ENCODE results near the gene HAUS7. TPM values are rescaled to one million over a fixed set of nuclear protein-coding genes. Genes with fewer than 3 reads are reported as not detected.

The HAUS7 gene
- total RNA-seq, 1 experiment from 2014 or later, result 29.3 TPM

- CTCF ChIA-PET, result no interaction called here
- Histone ChIP-seq H4K20me1 (ENCODE audit: insufficient read depth) (no peaks in the 10 kb centered on the region), H3F3A (ENCODE audit: insufficient read depth, low read depth) (0 out of 2 replicates have a peak, but pooled peaks cover 3% of the 10 kb centered on the region), H3K79me2 (ENCODE audit: low read depth) (no peaks in the 10 kb centered on the region), H3K27ac (no peak overlapping the region), H2AFZ (no peak overlapping the region), H3K36me3 (ENCODE audit: low read depth) (no peaks in the 10 kb centered on the region), H3K27me3 (ENCODE audit: insufficient read depth, low read depth) (peaks cover 42% of the 10 kb centered on the region), H3K4me3 (no peak overlapping the region), H3K9me2 (ENCODE audit: insufficient read depth) (no peaks in the 10 kb centered on the region), H3K4me1 (replicated peaks; ENCODE audit: insufficient read depth) (no peaks in the 10 kb centered on the region), H3K9me3 (ENCODE audit: insufficient read depth, low read depth) (no peaks in the 10 kb centered on the region), H3K4me2 (no peak overlapping the region)
- POLR2A ChIA-PET (ENCODE audit: unreplicated experiment), result no interaction called here
- no peak for TF ChIP-seq EZH2 (IDR thresholded peaks at IDR 0.05; ENCODE audit: low read depth)
- TF ChIP-seq CTCF (conservative IDR thresholded peaks at IDR 0.05), result no peak
- intact Hi-C loops (cut with micrococcal nuclease; ENCODE audit: unreplicated experiment), result no loop called here
- DNase-seq, result no peak
- BruUV-seq (replicated peaks), result no TSS peak
Observed at GRCh38 chrX:153499341-153499740, 29.0 kb upstream of the HAUS7 start.

GRCh38 chrX:153498453-153498852, 28.1 kb upstream of the HAUS7 start:
- H3K36me3 ChIP-seq (ENCODE audit: low read depth), result no peaks in the 10 kb centered on the region
- no peak overlapping the region for H3K27ac ChIP-seq
- H3K27me3 ChIP-seq (ENCODE audit: insufficient read depth, low read depth), result peaks cover 42% of the 10 kb centered on the region
- DNase-seq, result no peak
- CTCF ChIA-PET, result no interaction called here
- H3K4me2 ChIP-seq, result no peak overlapping the region
- no peaks in the 10 kb centered on the region for H3K9me2 ChIP-seq (ENCODE audit: insufficient read depth)
- no peak overlapping the region for H2AFZ ChIP-seq
- H3K4me1 ChIP-seq (replicated peaks; ENCODE audit: insufficient read depth), result no peaks in the 10 kb centered on the region
- no peaks in the 10 kb centered on the region for H3K9me3 ChIP-seq (ENCODE audit: insufficient read depth, low read depth)
- H3F3A ChIP-seq (ENCODE audit: insufficient read depth, low read depth), result 0 out of 2 replicates have a peak, but pooled peaks cover 3% of the 10 kb centered on the region
- POLR2A ChIA-PET (ENCODE audit: unreplicated experiment), result no interaction called here
- no peak overlapping the region for H3K4me3 ChIP-seq
- H4K20me1 ChIP-seq (ENCODE audit: insufficient read depth), result no peaks in the 10 kb centered on the region
- intact Hi-C loops (cut with micrococcal nuclease; ENCODE audit: unreplicated experiment), result no loop called here
- no peaks in the 10 kb centered on the region for H3K79me2 ChIP-seq (ENCODE audit: low read depth)
- TF ChIP-seq CTCF (conservative IDR thresholded peaks at IDR 0.05), result no peak
- TF ChIP-seq EZH2 (IDR thresholded peaks at IDR 0.05; ENCODE audit: low read depth), result no peak
- BruUV-seq (replicated peaks), result no TSS peak

- CTCF ChIA-PET, result no interaction called here
- Histone ChIP-seq H3K27ac (no peak overlapping the region), H4K20me1 (ENCODE audit: insufficient read depth) (no peaks in the 10 kb centered on the region), H3K4me3 (no peak overlapping the region), H2AFZ (no peak overlapping the region), H3K27me3 (ENCODE audit: insufficient read depth, low read depth) (peaks cover 29% of the 10 kb centered on the region), H3K4me1 (replicated peaks; ENCODE audit: insufficient read depth) (no peaks in the 10 kb centered on the region), H3K79me2 (ENCODE audit: low read depth) (no peaks in the 10 kb centered on the region), H3K9me2 (ENCODE audit: insufficient read depth) (no peaks in the 10 kb centered on the region), H3F3A (ENCODE audit: insufficient read depth, low read depth) (0 out of 2 replicates have a peak, but pooled peaks cover 3% of the 10 kb centered on the region), H3K9me3 (ENCODE audit: insufficient read depth, low read depth) (no peaks in the 10 kb centered on the region), H3K36me3 (ENCODE audit: low read depth) (no peaks in the 10 kb centered on the region), H3K4me2 (no peak overlapping the region)
- no peak for TF ChIP-seq EZH2 (IDR thresholded peaks at IDR 0.05; ENCODE audit: low read depth)
- no peak for TF ChIP-seq CTCF (conservative IDR thresholded peaks at IDR 0.05)
- BruUV-seq (replicated peaks), result no TSS peak
- intact Hi-C loops (cut with micrococcal nuclease; ENCODE audit: unreplicated experiment), result no loop called here
- POLR2A ChIA-PET (ENCODE audit: unreplicated experiment), result no interaction called here
- DNase-seq, result no peak
Observed at GRCh38 chrX:153496590-153496959, 26.2 kb upstream of the HAUS7 start.
